ENCODE results near the gene ADAMTS9.

The ADAMTS9 gene

DNA sequence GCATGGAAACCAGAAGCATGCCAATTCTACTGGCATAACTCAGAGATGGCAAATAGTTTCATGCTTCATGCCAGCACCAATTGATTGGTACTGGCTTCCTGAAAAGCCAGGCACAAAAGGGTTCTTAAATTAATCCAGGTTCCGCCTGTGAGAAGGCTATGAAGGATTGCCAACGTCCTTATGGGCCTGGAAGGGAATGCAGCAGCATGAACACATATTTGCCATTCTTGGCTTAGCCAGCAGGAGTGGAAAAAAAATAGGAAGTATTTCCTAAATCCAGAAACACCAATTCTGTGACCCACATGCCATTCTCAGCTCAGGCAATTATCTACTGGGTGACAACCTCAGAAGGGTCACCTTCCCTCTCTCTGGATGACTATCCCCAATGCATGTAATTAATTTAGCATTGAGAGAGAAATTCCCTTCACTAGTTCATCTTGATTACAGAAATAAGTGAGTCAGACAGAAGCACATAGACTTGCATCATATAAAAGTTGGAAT lies 36.0 kb downstream of the ADAMTS9 start:
- no peak for DNase-seq

- no peak for DNase-seq
These were observed 36.5 kb downstream of the ADAMTS9 start for GRCh38 chr3:64651303-64651702.

- DNase-seq: no peak
These were observed 37.1 kb downstream of the ADAMTS9 start for GRCh38 chr3:64650715-64651114.

- DNase-seq: no peak
These were observed 37.6 kb downstream of the ADAMTS9 start for GRCh38 chr3:64650096-64650622.

DNA sequence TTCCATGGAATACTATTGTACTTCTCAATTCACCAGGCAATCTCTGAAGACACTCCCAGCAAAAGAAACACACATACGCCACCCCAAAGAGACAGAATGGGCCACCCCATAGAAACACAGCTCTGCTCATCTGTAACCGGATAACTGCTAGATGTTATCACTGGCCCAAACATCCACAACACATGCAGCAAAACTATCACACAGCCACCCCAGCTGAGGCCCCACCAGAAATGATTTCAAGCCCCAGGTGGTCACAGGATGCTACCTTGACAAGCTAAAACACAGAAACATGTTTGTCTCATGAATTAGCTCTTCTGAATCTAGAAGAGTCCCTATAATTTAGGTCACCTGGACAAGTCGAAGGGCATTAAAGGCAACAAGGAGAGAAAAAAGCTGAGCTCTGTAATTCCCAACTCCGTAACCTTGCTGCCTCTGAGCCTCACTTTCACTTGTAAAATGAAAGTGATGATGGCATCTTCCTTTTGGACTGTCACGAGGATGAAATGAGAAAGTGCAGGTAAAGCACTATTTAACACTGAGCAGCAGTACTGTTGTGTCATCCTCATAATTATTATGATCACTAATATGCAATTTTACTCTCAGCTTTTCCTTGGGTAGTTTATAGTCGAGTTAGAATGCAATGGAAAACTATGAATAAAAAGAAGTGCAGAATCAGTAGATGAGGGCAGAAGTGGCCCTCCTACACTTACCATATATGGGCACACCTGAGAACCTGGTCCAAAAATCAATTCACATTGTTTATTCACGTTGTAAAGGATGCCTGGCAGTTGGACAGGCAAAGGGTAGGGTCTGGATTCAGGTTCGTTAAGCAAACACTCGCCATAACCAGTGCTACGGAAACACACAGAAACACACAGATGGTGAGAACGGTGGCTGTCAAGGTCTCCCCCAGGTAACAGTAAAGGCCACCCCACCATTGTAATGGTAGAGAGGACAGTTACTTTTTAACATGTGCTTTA lies 38.6 kb downstream of the ADAMTS9 start:
- no peak for DNase-seq

- DNase-seq: no peak
These were observed 40.0 kb downstream of the ADAMTS9 start for GRCh38 chr3:64647825-64648224.

DNA sequence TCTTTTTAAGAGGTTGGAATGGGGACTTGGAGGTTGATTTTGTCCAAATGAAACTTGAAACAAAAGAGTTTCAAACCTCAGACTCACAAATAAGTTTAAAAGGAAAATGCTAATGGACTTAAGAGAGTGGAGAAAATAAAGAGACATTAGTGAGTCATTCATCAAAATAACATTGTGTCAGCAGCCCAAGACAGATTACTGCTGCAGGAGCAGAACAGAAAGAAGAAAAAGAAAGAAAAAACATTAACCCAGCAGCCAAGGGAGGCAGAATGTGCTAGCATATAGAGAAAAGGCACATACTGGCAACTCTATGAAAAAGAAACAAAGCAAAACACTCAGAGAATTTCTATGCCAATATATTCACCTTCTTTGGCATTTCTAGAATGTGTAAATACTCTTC lies 42.6 kb downstream of the ADAMTS9 start:
- no peak for DNase-seq

- no peak for DNase-seq
These were observed 43.3 kb downstream of the ADAMTS9 start for GRCh38 chr3:64644483-64644882.

GRCh38 chr3:64642327-64643151 lies 45.3 kb downstream of the ADAMTS9 start:
- DNase-seq: peak; percentile 17

DNA sequence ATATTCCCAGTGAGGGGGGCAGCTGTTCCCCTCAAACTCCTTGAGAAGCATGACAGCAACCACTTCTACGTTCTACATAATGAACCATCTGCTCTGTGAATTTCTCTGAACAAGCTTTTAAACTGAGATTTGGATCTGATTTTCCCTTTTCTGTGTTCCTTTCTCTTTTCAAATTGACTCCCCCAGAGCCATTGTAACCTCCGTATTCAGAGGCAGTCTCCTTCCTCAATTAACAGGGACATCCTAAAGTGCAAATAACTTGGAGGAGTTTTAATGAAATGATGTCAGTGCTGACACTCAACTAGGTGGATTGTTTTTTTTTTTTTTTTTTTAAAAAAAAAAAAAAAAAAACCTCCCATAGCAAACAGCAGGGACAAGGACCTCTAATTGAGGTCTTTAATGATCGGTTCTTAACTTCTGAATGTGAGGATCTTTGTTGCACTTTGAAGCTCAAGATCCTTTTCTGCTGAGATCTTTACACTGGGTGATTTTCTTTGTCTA lies 48.8 kb downstream of the ADAMTS9 start:
- DNase-seq: no peak

- no peak for DNase-seq
These were observed 49.3 kb downstream of the ADAMTS9 start for GRCh38 chr3:64638511-64638910.

DNA sequence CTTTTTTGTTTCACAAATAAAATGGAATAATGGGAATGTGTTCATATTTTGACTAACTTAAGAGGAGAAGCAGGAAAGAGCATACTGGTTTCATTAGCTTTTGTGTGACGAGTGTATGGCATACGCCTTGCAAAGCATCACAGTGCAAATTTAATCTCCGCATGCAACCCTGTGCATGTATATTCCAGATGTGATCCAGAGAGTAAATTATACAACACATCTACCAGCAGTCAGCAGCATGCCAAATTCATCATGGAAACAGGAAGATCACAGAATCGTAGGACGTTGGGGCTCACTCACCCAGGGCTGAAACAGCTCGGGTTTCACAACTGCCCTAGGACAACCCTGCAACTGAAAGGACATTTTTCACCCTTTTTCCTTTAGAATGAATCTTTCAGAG lies 53.4 kb downstream of the ADAMTS9 start:
- no peak for DNase-seq

DNA sequence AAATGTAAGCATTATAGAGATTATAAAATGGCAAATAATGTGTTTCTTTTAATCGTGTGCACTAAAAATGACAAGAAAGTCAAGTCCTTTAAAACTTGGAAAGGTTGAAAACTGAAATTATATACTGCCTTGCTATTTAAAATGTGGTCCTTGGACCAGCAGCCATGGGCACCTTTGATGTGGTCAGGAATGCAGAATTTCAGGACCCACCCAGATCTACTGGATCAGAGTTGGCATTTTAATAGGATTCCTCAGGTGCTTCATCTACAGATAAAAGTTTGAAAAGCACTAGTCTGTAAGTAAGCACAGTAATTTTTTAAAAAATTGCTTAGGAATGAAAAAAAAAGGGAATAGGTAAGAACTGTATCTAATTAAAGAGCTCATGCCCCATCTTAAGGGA lies 55.8 kb downstream of the ADAMTS9 start:
- no peak for DNase-seq

- no peak for DNase-seq
These were observed 60.1 kb downstream of the ADAMTS9 start for GRCh38 chr3:64627471-64628321.

DNA sequence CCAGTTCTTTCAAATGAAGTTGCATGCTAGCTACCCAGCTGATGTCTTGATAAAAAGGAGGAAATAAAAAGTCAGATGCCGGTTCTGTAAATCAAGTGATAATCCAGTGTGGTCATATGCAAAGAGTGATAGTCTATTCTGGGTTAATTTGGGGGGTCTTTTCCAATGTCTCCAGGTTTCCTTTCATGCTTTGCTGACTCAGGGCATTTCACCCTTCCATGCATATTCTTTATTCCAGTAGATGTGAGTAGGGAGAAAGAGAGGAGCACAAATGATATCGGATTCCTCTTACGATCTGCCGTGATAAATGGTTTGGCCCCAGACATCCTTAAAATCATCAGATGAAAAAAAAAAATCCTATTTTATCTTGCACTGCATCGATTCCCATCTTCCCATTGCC lies 60.8 kb downstream of the ADAMTS9 start:
- no peak for DNase-seq

GRCh38 chr3:64625381-64625780 lies 62.4 kb downstream of the ADAMTS9 start:
- no peak for DNase-seq

- DNase-seq: no peak
These were observed 64.7 kb downstream of the ADAMTS9 start for GRCh38 chr3:64623125-64623524.

- DNase-seq: no peak
These were observed 65.9 kb downstream of the ADAMTS9 start for GRCh38 chr3:64621726-64622395.

DNA sequence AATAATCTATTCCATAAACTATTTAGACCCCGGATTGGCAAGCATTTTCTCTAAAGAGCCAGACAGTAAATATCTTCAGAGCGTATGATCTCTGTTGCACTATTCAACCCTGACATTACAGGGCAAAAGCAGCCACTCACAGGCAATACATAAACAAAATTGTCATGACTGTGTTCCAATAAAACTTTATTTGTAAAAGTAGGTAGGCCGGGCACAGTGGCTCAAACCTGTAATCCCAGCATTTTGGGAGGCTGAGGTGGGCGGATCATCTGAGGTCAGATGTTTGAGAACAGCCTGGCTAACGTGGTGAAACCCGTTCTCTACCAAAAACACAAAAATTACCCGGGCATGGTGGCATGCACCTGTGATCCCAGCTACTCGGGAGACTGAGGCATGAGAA lies 66.5 kb downstream of the ADAMTS9 start:
- DNase-seq: no peak

- no peak for DNase-seq
These were observed 67.8 kb downstream of the ADAMTS9 start for GRCh38 chr3:64620020-64620419.

- no peak for DNase-seq
These were observed 68.6 kb downstream of the ADAMTS9 start for GRCh38 chr3:64619216-64619615.

DNA sequence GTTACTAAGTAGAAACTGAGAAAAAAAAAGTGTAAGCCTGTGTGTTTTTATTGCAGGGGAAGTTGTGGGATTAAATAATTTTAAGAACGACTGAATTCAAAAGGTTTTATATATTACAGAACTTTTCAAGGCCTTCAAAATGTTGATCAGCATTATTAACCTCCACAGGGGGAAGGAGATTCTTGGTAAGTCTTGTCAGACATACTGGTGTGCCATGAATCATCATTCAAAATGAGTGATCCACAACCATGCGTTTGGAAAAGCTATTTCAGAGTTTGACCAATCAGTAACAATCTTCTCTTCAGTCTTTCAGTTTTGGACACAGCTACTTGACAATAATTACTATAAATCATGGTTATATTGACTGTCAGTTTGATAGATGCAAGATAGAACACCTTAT lies 70.2 kb downstream of the ADAMTS9 start:
- no peak for DNase-seq

Data from NCI-H146 (cell line).